Nephron progenitor cell (in vitro differentiated cells): ENCODE measurements around the gene SAMM50.

Experiments
- DNase-seq: peaks from one replicate; pipeline ENCODE4 v3.0.0; 2021
- H3K27ac Mint-ChIP-seq: 2 replicates; pipeline ENCODE4 v1.8.0; 2021; ENCODE audit warnings: mild to moderate bottlenecking, moderate library complexity, mixed read lengths
- H3K27me3 Mint-ChIP-seq: 2 replicates; pipeline ENCODE4 v1.8.0; 2021; ENCODE audit warnings: mild to moderate bottlenecking, low read depth, mixed read lengths; ENCODE audit not compliant: poor library complexity
- H3K36me3 Mint-ChIP-seq: 2 replicates; pipeline ENCODE4 v1.8.0; 2021; ENCODE audit warnings: low read depth, mixed read lengths
- H3K4me1 Mint-ChIP-seq: 2 replicates; pipeline ENCODE4 v1.8.0; 2021; ENCODE audit warnings: mixed read lengths
- H3K4me3 Mint-ChIP-seq: 2 replicates; pipeline ENCODE4 v1.8.0; 2021; ENCODE audit warnings: mild to moderate bottlenecking, moderate library complexity, mixed read lengths
- H3K9me3 Mint-ChIP-seq: 2 replicates; pipeline ENCODE4 v1.8.0; 2021; ENCODE audit warnings: mild to moderate bottlenecking, moderate library complexity, mixed read lengths
- TF ChIP-seq, protein P1 (sequence below): fragments of 200-600 bp; sonication (generic); IDR thresholded peaks from 2 replicates; pipeline ENCODE4 v1.5.0; 2021; ENCODE audit warnings: antibody characterized with exemption

Gene SAMM50

DNA sequence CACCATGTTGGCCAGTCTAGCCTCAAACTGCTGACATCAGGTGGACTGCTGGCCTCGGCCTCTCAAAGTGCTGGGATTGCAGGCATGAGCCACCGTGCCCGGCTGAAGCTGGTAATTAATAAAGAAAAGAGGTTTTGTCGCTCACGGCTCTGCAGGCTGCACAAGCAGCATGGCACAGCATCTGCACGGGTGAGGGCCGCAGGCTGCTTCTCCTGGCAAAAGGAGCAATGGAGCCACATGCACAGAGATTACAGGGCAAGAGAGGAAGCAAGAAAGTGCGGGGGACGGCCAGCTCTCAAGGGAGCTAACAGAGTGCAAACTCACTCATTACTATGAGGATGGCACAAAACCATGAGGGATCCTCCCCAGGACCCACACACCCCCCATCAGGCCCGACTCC lies 64.2 kb downstream of the SAMM50 start:
- TF ChIP-seq, protein P1, sequence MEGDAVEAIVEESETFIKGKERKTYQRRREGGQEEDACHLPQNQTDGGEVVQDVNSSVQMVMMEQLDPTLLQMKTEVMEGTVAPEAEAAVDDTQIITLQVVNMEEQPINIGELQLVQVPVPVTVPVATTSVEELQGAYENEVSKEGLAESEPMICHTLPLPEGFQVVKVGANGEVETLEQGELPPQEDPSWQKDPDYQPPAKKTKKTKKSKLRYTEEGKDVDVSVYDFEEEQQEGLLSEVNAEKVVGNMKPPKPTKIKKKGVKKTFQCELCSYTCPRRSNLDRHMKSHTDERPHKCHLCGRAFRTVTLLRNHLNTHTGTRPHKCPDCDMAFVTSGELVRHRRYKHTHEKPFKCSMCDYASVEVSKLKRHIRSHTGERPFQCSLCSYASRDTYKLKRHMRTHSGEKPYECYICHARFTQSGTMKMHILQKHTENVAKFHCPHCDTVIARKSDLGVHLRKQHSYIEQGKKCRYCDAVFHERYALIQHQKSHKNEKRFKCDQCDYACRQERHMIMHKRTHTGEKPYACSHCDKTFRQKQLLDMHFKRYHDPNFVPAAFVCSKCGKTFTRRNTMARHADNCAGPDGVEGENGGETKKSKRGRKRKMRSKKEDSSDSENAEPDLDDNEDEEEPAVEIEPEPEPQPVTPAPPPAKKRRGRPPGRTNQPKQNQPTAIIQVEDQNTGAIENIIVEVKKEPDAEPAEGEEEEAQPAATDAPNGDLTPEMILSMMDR = no peak
- H3K36me3 Mint-ChIP-seq = no peaks in the 10 kb centered on the region
- H3K27me3 Mint-ChIP-seq = no peaks in the 10 kb centered on the region
- no peak overlapping the region for H3K27ac Mint-ChIP-seq
- no peak for DNase-seq
- no peaks in the 10 kb centered on the region for H3K9me3 Mint-ChIP-seq
- no peak overlapping the region for H3K4me3 Mint-ChIP-seq
- peaks cover 38% of the 10 kb centered on the region for H3K4me1 Mint-ChIP-seq

DNA sequence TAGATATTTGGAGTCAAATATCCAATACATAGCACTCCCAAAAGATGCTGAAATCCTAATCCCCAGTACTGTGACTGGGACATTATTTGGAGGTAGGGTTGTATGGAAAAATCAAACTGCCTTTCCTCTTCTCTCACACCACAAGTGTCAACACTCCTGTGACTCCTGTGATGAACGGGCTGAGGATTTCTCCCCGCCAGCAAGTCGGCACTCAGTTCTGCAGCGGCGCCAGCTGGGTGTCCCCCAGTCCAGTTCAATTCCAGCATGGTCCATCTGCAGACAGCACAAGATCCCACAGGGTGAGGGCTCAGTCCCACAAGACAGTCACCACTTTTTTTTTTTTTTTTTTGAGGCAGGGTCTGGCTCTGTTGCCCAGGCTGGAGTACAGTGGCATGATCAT lies 64.6 kb downstream of the SAMM50 start:
- Mint-ChIP-seq H3K36me3 (no peaks in the 10 kb centered on the region), H3K4me3 (no peak overlapping the region), H3K27me3 (no peaks in the 10 kb centered on the region), H3K27ac (peak overlapping the region; percentile 45), H3K4me1 (peaks cover 36% of the 10 kb centered on the region), H3K9me3 (no peaks in the 10 kb centered on the region)
- TF ChIP-seq, protein P1 = no peak
- no peak for DNase-seq

- H3K27me3 Mint-ChIP-seq = no peaks in the 10 kb centered on the region
- TF ChIP-seq, protein P1 = no peak
- peak overlapping the region; percentile 24 for H3K4me3 Mint-ChIP-seq
- H3K4me1 Mint-ChIP-seq = peaks cover 42% of the 10 kb centered on the region
- no peak for DNase-seq
- H3K9me3 Mint-ChIP-seq = no peaks in the 10 kb centered on the region
- H3K36me3 Mint-ChIP-seq = no peaks in the 10 kb centered on the region
- H3K27ac Mint-ChIP-seq = no peak overlapping the region
Measured at GRCh38 chr22:44020981-44021380, 65.7 kb downstream of the SAMM50 start.

GRCh38 chr22:44023404-44024287 lies 68.4 kb downstream of the SAMM50 start:
- no peaks in the 10 kb centered on the region for H3K36me3 Mint-ChIP-seq
- no peaks in the 10 kb centered on the region for H3K9me3 Mint-ChIP-seq
- no peak overlapping the region for H3K27ac Mint-ChIP-seq
- DNase-seq = peak; percentile 75
- TF ChIP-seq, protein P1 = no peak
- peaks cover 60% of the 10 kb centered on the region for H3K4me1 Mint-ChIP-seq
- H3K4me3 Mint-ChIP-seq = peak overlapping the region; percentile 82
- no peaks in the 10 kb centered on the region for H3K27me3 Mint-ChIP-seq

DNA sequence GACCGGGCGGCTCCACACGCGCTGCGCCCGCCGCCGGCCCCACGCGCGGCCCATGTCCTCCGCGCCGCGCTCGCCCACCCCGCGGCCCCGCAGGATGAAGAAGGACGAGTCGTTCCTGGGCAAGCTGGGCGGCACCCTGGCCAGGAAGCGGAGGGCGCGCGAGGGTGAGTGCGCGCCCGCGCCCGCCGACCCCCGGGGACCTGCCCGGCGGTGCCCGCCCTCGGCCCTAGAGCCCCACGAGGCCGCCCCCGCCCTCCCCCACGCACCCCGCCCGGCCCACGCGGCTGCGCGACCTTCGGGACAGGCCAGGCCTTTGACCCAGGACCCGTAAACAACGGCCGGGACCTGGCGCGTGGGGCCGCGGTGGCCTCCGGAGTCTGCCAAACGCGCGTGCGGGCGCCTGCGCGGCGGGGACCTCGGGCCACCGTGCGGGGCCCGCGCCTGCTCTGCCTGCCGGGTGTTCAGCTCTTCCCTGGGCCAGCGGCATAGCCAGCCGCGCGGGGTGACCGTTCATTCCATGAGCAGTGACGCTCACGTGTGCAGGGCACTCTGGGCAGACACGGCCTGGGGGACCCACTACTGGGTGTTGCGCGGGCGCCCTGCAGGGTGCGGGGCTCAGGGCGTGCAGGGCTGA lies 69.2 kb downstream of the SAMM50 start, which contains the start of gene PARVB:
Gene PARVB, plus strand, starts transcription at position 15 of the 634 bp plus-strand sequence. Its CDS starts 38 bp downstream, at position 53.
- Mint-ChIP-seq H3K36me3 (no peaks in the 10 kb centered on the region), H3K27ac (no peak within 1 kb of the TSS), H3K4me1 (peaks cover 63% of the 10 kb centered on the region), H3K27me3 (no peaks in the 10 kb centered on the region), H3K9me3 (no peaks in the 10 kb centered on the region), H3K4me3 (peak within 1 kb of the TSS; percentile 82)
- TF ChIP-seq, protein P1 = no peak
- DNase-seq = peak; percentile 50
